ENCODE results near the gene EPN1. TPM values are rescaled to one million over a fixed set of nuclear protein-coding genes. Genes with fewer than 3 reads are reported as not detected.

The EPN1 gene
- total and polyA plus RNA-seq, 4 donors, result 18.6 to 117 (median 77.8) TPM

DNA sequence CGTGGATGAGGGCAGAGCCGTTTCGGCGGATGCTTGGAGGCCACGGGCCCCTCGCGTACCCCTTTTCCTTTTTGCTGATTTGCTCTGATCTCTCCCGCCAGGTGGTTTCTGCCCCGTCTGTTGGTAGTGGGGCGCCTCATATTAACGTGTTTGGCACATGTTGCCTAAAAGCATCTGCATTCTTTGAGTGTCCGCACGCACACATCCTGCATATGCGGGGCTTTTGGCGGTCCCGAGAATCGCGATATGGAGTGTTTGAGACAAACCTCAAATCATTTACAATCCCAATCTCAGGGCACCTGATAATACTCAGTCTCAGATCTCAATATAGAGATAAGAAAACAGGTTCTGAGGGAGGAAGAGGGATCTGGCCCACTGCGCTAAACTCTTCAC is 19.4 kb upstream of the EPN1 start:
- Histone ChIP-seq H3K4me3 (ENCODE audit: low read depth in 1 of 3, low read length in 3 of 3) (peak overlapping the region; percentile 87 to 94 (median 89)), H3K27me3 (ENCODE audit: control insufficient read depth in 4 of 4, insufficient read depth in 4 of 4, low read length in 3 of 4) (no peaks in the 10 kb centered on the region), H3K4me1 (ENCODE audit: control insufficient read depth in 4 of 4, insufficient read depth in 4 of 4, low read length in 3 of 4) (peaks cover 8 to 40% (median 36%) of the 10 kb centered on the region in 4 donors), H3K27ac (ENCODE audit: low read depth in 1 of 2, low read length in 2 of 2) (peak overlapping the region; percentile 99), H3K9me3 (ENCODE audit: control insufficient read depth in 4 of 4, low read length in 3 of 4) (no peaks in the 10 kb centered on the region), H3K36me3 (ENCODE audit: control insufficient read depth in 4 of 4, insufficient read depth in 3 of 4, low read depth in 1 of 4, low read length in 3 of 4) (peaks cover 0 to 7% (median 2%) of the 10 kb centered on the region in 4 donors), H3K9ac (ENCODE audit: low read depth in 1 of 2, low read length in 2 of 2) (peak overlapping the region; percentile 74 to 97)
- TF ChIP-seq FOXA1 (IDR thresholded peaks at IDR 0.05), result no peak
- TF ChIP-seq, protein P1, sequence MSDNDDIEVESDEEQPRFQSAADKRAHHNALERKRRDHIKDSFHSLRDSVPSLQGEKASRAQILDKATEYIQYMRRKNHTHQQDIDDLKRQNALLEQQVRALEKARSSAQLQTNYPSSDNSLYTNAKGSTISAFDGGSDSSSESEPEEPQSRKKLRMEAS (IDR thresholded peaks at IDR 0.05), result no peak
- TF ChIP-seq, protein P2, sequence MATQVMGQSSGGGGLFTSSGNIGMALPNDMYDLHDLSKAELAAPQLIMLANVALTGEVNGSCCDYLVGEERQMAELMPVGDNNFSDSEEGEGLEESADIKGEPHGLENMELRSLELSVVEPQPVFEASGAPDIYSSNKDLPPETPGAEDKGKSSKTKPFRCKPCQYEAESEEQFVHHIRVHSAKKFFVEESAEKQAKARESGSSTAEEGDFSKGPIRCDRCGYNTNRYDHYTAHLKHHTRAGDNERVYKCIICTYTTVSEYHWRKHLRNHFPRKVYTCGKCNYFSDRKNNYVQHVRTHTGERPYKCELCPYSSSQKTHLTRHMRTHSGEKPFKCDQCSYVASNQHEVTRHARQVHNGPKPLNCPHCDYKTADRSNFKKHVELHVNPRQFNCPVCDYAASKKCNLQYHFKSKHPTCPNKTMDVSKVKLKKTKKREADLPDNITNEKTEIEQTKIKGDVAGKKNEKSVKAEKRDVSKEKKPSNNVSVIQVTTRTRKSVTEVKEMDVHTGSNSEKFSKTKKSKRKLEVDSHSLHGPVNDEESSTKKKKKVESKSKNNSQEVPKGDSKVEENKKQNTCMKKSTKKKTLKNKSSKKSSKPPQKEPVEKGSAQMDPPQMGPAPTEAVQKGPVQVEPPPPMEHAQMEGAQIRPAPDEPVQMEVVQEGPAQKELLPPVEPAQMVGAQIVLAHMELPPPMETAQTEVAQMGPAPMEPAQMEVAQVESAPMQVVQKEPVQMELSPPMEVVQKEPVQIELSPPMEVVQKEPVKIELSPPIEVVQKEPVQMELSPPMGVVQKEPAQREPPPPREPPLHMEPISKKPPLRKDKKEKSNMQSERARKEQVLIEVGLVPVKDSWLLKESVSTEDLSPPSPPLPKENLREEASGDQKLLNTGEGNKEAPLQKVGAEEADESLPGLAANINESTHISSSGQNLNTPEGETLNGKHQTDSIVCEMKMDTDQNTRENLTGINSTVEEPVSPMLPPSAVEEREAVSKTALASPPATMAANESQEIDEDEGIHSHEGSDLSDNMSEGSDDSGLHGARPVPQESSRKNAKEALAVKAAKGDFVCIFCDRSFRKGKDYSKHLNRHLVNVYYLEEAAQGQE (IDR thresholded peaks at IDR 0.05), result no peak
- no peak for TF ChIP-seq HNF4G (IDR thresholded peaks at IDR 0.05)
- no peak for TF ChIP-seq JUND (IDR thresholded peaks at IDR 0.05)
- TF ChIP-seq NR2F2 (IDR thresholded peaks at IDR 0.05), result no peak
- TF ChIP-seq FOXA2 (IDR thresholded peaks at IDR 0.05), result no peak
- no peak for DNase-seq (ENCODE audit: low spot score)
- WGBS, result 1% methylated on average over 19 of the region's 19 CpGs

DNA sequence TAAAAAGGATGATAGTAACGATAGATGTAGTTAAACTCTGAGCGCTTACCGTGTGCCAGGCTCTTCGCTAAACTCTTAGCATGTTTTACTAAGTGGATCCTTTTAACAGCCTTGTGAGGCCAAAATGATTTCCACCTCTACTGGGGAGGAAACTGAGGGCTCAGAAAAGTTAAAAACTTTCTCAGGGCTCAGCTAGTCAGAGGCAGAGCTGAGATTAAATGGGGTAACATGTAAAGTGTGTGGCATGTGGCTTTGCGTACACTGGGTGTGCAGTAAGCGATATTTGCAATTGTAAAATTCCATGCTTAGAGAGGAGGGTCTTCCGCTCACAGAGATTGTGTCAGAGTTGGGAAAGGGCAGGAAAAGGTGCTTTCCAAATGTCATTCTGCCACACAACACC is 18.5 kb upstream of the EPN1 start:
- Histone ChIP-seq H3K27ac (ENCODE audit: low read depth in 1 of 2, low read length in 2 of 2) (no peak overlapping the region), H3K27me3 (ENCODE audit: control insufficient read depth in 4 of 4, insufficient read depth in 4 of 4, low read length in 3 of 4) (no peaks in the 10 kb centered on the region), H3K9me3 (ENCODE audit: control insufficient read depth in 4 of 4, low read length in 3 of 4) (no peaks in the 10 kb centered on the region), H3K9ac (ENCODE audit: low read depth in 1 of 2, low read length in 2 of 2) (peak overlapping the region in 1 of 2 donors; percentile 74), H3K4me3 (ENCODE audit: low read depth in 1 of 3, low read length in 3 of 3) (peak overlapping the region; percentile 87 to 94 (median 89)), H3K4me1 (ENCODE audit: control insufficient read depth in 4 of 4, insufficient read depth in 4 of 4, low read length in 3 of 4) (peaks cover 8 to 40% (median 36%) of the 10 kb centered on the region in 4 donors), H3K36me3 (ENCODE audit: control insufficient read depth in 4 of 4, insufficient read depth in 3 of 4, low read depth in 1 of 4, low read length in 3 of 4) (peaks cover 1 to 14% (median 8%) of the 10 kb centered on the region in 4 donors)
- 54% methylated on average over 7 of the region's 7 CpGs for WGBS
- no peak for TF ChIP-seq FOXA2 (IDR thresholded peaks at IDR 0.05)
- no peak for TF ChIP-seq YY1 (IDR thresholded peaks at IDR 0.05)
- no peak for TF ChIP-seq HNF4G (IDR thresholded peaks at IDR 0.05)
- TF ChIP-seq, protein P3, sequence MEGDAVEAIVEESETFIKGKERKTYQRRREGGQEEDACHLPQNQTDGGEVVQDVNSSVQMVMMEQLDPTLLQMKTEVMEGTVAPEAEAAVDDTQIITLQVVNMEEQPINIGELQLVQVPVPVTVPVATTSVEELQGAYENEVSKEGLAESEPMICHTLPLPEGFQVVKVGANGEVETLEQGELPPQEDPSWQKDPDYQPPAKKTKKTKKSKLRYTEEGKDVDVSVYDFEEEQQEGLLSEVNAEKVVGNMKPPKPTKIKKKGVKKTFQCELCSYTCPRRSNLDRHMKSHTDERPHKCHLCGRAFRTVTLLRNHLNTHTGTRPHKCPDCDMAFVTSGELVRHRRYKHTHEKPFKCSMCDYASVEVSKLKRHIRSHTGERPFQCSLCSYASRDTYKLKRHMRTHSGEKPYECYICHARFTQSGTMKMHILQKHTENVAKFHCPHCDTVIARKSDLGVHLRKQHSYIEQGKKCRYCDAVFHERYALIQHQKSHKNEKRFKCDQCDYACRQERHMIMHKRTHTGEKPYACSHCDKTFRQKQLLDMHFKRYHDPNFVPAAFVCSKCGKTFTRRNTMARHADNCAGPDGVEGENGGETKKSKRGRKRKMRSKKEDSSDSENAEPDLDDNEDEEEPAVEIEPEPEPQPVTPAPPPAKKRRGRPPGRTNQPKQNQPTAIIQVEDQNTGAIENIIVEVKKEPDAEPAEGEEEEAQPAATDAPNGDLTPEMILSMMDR (IDR thresholded peaks at IDR 0.05; ENCODE audit: low read depth, low read length, missing input control), result no peak
- TF ChIP-seq SP1 (IDR thresholded peaks at IDR 0.05), result no peak
- TF ChIP-seq, protein P4, sequence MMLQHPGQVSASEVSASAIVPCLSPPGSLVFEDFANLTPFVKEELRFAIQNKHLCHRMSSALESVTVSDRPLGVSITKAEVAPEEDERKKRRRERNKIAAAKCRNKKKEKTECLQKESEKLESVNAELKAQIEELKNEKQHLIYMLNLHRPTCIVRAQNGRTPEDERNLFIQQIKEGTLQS (IDR thresholded peaks at IDR 0.05), result no peak
- no peak for TF ChIP-seq JUND (IDR thresholded peaks at IDR 0.05)
- no peak for TF ChIP-seq NR2F2 (IDR thresholded peaks at IDR 0.05)
- no peak for TF ChIP-seq FOXA1 (IDR thresholded peaks at IDR 0.05)
- no peak for TF ChIP-seq RXRA (IDR thresholded peaks at IDR 0.05)
- TF ChIP-seq, protein P5, sequence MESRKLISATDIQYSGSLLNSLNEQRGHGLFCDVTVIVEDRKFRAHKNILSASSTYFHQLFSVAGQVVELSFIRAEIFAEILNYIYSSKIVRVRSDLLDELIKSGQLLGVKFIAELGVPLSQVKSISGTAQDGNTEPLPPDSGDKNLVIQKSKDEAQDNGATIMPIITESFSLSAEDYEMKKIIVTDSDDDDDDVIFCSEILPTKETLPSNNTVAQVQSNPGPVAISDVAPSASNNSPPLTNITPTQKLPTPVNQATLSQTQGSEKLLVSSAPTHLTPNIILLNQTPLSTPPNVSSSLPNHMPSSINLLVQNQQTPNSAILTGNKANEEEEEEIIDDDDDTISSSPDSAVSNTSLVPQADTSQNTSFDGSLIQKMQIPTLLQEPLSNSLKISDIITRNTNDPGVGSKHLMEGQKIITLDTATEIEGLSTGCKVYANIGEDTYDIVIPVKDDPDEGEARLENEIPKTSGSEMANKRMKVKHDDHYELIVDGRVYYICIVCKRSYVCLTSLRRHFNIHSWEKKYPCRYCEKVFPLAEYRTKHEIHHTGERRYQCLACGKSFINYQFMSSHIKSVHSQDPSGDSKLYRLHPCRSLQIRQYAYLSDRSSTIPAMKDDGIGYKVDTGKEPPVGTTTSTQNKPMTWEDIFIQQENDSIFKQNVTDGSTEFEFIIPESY (IDR thresholded peaks at IDR 0.05), result no peak
- TF ChIP-seq, protein P2 (IDR thresholded peaks at IDR 0.05), result no peak
- TF ChIP-seq TAF1 (conservative IDR thresholded peaks at IDR 0.05), result no peak
- no peak for TF ChIP-seq EGR1 (IDR thresholded peaks at IDR 0.05; ENCODE audit: low read depth in 2 of 2)
- TF ChIP-seq RAD21 (IDR thresholded peaks at IDR 0.05), result no peak
- no peak for TF ChIP-seq GABPA (IDR thresholded peaks at IDR 0.05 in 1 of 2, conservative IDR thresholded peaks at IDR 0.05 in 1 of 2)
- TF ChIP-seq, protein P1 (IDR thresholded peaks at IDR 0.05), result no peak
- TF ChIP-seq HNF4A (conservative IDR thresholded peaks at IDR 0.05), result no peak
- no peak for DNase-seq (ENCODE audit: low spot score)

All from liver (tissue), 9 donors.